NCI-H524 (cell line): ENCODE data around the gene IRF4.
"Not testable (repeated sequence)": the region's sequence is repeated elsewhere in the genome, so short reads cannot be mapped to it uniquely, and the experiment has no call there.

ENCODE experiments used
- DNase-seq, 2 experiments: peaks; one replicate each; lab custom pipeline; 2025; lab: John Stamatoyannopoulos, UW

The IRF4 gene

GRCh38 chr6:366389-367297 lies 24.9 kb upstream of the IRF4 start:
- DNase-seq = no peak

GRCh38 chr6:367298-367794 lies 24.2 kb upstream of the IRF4 start:
- DNase-seq = no peak

DNA sequence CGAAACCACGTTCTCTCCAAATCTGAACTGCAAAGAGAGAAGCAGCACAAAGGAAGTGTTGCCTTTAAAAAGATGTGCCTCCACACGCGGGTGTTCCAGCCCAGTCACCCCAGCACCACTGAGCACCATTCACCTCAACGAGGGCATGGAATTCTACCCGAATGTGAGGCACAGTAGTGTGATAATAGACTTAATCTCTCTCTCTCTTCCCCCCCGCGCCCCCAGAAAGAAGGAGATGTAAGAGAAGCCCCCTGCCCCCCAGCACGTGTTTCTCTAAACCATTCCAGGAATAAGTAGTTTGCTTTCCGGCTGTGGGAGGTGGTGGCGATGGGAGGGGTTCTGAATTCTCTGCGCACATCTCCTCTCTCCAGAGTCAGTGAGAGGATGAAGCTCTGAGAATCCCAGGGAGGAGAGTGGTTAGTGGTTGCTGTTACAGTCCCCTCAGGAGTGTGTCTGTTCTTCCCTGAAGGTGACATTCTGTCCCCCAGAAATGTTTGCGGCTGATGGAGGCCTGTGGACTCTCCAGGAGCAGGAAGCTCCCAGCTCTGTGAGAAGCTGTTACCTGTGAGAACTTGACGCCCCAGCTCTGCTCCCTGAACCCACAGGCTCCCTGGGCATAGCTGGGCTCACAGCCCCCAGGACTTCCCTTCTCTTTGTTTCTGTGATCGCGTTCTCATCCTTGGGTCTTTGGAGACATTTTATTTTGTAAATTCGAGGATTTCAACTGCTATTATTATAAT lies 23.5 kb upstream of the IRF4 start:
- DNase-seq = no peak

- DNase-seq = no peak
Measured at GRCh38 chr6:369559-370431, 21.8 kb upstream of the IRF4 start.

DNA sequence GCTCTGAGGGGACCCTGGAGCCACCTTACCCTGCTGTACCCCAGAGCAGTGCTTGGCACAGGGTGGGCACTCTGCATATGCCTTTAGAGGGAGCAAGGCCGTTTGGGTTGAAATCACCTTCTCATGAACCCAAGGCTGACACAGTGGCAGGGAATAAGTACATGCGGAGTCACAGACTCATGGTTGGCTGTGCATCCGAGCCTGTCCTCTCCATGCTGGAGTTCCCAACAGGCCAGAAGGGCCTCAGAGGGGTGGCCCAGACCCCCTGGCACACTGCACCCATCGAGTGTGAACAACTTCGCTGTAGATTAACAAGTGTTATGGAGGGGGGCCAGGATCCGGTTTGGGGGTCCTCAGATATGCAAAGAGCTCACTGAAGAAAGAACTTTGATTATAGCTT lies 21.0 kb upstream of the IRF4 start:
- no peak for DNase-seq

DNA sequence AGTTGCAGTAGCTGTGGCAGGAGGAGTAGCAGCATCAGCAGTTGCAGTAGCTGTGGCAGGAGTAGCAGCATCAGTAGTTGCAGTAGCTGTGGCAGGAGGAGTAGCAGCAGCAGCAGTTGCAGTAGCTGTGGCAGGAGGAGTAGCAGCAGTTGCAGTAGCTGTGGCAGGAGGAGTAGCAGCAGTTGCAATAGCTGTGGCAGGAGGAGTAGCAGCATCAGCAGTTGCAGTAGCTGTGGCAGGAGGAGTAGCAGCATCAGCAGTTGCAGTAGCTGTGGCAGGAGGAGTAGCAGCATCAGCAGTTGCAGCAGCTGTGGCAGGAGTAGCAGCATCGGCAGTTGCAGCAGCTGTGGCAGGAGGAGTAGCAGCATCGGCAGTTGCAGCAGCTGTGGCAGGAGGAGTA lies 19.7 kb upstream of the IRF4 start:
- not testable (repeated sequence) for DNase-seq

GRCh38 chr6:372336-372911 lies 19.1 kb upstream of the IRF4 start:
- DNase-seq = no peak

DNA sequence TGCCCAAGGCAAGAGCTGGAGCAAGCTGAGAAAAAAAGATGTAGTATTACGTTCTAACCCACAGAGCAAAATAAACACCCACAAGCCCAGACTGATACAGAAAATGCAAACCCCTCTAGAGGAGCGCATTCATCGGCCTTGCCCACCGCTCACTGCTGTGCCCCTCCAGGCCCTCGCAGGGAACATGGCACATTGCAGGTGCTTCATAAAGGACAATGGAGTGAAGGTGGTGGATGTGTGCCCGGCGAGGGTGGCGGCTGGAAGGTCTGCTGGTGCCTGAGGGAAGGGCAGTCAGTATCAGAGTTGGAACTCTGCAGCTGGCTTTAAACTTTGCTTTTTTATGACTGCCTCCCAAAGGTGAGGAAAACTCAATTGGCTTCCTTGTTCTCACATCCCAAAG lies 18.5 kb upstream of the IRF4 start:
- DNase-seq = no peak

DNA sequence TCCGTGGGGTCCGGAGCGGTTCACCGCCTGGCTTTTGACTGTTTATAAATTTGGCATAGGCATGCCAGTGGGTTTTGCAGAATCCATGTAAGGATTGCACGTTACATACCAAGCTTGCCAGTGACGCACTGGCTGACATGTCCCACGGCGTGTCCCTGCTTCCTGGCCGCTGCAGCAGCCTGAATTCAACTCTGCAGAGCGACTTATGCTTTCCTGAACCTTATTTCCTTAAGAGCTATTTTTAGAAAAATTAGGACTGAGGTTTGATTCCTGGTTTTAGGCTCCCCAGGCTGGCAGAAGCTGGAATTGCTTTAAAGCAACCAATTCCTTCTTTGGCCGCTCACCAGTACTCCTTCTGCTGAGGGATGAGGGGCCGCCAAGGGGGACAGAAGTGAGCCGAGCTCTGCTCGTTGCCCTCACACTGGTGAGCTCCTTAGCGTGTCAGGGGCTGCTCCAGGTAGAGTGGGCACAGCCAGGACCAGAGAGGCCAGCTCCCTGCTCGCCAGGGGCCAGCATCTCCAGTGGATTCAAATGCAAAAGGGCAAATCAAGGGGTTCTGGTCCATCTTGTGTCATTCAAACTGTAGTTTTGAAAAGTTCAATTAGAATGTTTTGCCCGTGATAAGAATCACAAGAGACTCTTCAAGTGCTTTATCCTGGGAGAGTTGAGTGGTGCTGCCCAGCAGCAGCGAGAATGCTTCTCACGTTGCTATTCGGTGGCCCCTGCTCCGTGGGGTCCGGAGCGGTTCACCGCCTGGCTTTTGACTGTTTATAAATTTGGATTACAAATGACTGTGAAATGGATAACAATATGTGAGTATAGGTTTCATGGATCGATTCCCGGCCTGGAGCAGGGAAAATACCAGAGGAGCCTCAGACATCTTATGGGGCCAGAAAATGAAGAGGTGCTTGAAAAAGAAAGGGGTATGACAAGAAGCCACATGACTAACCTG lies 17.5 kb upstream of the IRF4 start:
- DNase-seq = no peak

- no peak for DNase-seq
Measured at GRCh38 chr6:374956-375355, 16.6 kb upstream of the IRF4 start.

DNA sequence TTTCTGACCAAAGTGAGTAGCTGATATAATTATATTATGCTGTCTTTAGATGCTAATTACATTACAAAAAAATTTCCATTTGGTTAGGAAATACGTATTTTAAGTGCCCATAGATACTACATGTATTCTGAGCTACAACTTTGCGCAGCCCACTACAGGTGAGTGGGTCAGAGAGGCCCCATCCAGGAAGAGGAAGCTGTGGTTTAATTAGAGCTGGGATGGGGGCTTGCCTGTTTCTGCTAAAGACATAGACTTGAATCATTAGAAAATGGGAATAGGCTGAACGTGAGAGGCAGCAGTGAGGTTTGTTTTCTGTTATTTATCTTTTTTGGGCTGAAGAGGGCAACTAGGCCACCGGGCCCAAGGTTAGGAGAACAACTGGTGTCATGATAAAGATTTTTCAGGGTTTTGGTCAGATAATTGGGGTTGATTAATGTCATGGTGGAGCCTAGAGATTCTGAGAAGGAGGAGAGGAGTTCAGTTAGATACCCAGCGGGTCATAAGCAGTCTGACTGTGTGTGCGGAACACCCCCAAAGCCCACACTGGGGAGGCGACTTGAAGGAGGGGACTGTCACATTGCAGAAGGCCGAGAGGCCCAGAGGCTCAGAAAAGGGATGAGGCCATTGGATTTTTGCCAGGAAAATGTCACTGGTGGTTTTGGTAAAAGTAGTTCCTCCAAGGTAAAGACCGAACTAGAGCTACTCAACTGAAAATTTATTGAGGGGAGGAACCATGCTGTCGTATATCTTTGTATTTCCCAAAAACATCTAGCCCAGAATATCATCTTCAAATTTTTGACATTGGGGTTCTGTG lies 14.5 kb upstream of the IRF4 start:
- no peak for DNase-seq

GRCh38 chr6:377641-378020 lies 13.9 kb upstream of the IRF4 start:
- DNase-seq = not testable (repeated sequence)

DNA sequence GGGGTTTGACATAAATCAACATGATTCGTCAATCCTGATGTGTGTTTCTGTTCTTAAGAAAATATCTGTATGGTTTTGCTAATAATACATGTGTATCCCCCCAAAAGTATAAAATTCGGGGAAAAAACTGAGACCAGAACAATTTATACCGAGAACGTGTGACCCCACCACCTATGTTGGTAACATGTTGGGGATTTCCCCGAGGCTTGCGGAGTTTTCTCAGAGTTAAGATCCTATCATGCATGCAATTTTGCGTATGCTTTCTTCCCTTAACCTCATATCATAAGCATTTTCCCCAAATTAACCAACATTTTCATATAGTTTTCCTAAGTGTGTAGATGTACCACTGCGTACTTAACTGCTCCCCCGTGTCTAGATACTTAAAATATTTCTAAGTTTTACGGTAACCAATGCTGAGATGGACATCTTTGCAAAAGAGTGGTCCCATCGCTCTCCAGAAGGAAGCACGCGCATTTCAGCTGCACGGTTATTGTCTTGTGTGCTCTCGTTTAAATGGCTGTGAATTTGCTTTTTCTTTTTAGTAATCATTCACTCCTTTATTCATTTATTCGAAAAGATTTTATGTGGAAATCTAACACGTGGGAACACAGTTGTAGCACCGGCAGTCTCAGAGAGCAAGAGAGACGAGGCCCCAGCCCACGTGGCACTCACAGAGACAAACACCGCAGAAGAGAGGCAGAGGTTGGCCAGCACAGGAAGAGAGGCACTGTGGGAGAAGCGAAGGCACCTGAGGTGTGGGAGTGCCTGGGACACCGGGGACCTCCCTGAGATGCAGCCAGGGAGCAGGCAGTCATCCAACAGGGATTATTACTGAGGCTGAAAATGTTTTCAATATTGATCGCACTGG lies 13.2 kb upstream of the IRF4 start:
- DNase-seq = no peak

DNA sequence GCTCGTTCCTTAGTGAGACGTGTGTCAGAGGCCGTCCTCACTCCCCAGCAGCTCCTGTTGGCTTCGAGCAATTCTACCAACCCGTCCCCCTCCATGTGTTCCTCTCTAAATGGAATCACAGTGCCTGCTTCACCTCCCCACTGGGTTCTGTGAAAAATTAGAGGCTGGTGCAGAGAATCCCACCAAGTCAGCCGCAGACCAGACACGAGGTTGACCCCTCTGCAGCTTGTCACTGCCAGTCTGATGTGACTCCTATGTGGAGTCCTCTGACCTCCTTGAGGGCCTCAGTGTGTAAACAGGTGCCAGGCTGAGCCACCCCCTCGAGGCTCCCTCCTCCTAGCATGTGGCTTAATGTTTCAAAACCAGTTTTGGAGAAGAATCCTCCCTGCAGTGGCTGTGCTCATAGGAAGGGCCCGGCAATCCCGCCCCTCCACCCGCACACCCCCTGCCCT lies 12.6 kb upstream of the IRF4 start:
- no peak for DNase-seq

DNA sequence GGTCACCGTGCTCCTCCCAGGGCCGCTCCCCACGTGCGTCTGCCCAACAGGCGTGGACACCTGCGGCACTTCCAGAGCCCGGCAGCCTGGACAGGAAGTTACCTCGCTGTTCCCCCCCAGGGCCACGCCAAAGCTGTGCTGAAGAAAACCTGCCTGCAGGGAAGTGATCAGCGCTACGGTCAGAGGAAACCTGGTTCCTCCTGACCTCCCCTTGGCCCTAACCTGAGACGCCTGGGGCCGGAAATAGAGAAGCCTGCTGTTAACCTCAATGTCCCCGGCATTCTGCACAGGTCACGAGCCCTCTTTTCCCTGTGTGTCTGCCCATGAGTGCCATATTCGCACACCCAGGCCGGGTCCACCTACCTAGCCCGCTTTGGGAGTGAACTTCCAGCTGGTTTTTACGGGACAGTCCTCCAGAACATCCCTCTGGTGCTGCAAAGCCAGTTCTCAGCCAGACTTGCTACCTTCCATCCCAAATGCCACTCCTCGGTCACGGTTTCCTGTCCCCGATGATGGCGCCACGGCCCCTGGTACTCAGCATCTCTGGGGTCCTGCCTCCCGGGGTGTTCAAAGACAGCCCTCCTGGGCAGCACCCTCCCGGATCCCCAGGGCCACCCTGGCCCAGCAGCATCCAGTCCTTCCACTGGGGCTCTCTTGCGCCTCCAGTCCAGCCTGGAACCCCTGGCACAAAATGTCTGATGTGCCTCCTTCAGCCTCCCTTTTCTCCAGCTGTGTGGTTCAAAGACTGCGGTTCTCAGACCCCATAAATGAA lies 12.0 kb upstream of the IRF4 start:
- no peak for DNase-seq

GRCh38 chr6:380234-381218 lies 11.0 kb upstream of the IRF4 start:
- no peak for DNase-seq
